Esophagus squamous epithelium (tissue), 4 donors: ENCODE data around the gene TRIB2.

Experiments used
- POLR2A ChIP-seq, 4 donors: fragments of 450-650 bp; IDR thresholded peaks; one replicate each; pipeline ENCODE4 v1.6.1; 2017; ENCODE audit warnings: antibody characterized with exemption in 4 of 4, mild to moderate bottlenecking in 4 of 4, moderate library complexity in 3 of 4
- TF ChIP-seq, protein P1 (sequence below), 6 experiments: fragments of 450-650 bp in 4 of 6; fragments of 200-600 bp in 2 of 6; sonication (generic) in 2 of 6; IDR thresholded peaks; one replicate each; pipeline ENCODE4 v1.5.1; 2016 to 2019; ENCODE audit warnings: antibody characterized with exemption in 6 of 6, mild to moderate bottlenecking in 4 of 6, moderate library complexity in 4 of 6

- no peak for TF ChIP-seq POLR2A (IDR thresholded peaks at IDR 0.05)
- TF ChIP-seq, protein P1, sequence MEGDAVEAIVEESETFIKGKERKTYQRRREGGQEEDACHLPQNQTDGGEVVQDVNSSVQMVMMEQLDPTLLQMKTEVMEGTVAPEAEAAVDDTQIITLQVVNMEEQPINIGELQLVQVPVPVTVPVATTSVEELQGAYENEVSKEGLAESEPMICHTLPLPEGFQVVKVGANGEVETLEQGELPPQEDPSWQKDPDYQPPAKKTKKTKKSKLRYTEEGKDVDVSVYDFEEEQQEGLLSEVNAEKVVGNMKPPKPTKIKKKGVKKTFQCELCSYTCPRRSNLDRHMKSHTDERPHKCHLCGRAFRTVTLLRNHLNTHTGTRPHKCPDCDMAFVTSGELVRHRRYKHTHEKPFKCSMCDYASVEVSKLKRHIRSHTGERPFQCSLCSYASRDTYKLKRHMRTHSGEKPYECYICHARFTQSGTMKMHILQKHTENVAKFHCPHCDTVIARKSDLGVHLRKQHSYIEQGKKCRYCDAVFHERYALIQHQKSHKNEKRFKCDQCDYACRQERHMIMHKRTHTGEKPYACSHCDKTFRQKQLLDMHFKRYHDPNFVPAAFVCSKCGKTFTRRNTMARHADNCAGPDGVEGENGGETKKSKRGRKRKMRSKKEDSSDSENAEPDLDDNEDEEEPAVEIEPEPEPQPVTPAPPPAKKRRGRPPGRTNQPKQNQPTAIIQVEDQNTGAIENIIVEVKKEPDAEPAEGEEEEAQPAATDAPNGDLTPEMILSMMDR (IDR thresholded peaks at IDR 0.05): no peak
Observed at GRCh38 chr2:12714391-12715221, 2.1 kb upstream of the TRIB2 start.
